Ishikawa (cell line): Measurements from ENCODE around the gene COG2.

Experiments
- CEBPB ChIP-seq: IDR thresholded peaks from 2 replicates; pipeline ENCODE4 v1.6.1; 2012
- CREB1 ChIP-seq: IDR thresholded peaks from 2 replicates; pipeline ENCODE4 v1.6.1; 2012; ENCODE audit warnings: low read depth
- EGR1 ChIP-seq: IDR thresholded peaks from 2 replicates; pipeline ENCODE4 v1.6.1; 2012
- EP300 ChIP-seq: IDR thresholded peaks from 2 replicates; pipeline ENCODE4 v1.6.1; 2012; ENCODE audit warnings: borderline replicate concordance
- FOXM1 ChIP-seq: IDR thresholded peaks from 2 replicates; pipeline ENCODE4 v1.6.1; 2012; ENCODE audit warnings: low read depth, borderline replicate concordance
- MAX ChIP-seq: IDR thresholded peaks from 2 replicates; pipeline ENCODE4 v1.6.1; 2012
- NFIC ChIP-seq: IDR thresholded peaks from 2 replicates; pipeline ENCODE4 v1.6.1; 2012
- RAD21 ChIP-seq: IDR thresholded peaks from 2 replicates; pipeline ENCODE4 v1.6.1; 2012; ENCODE audit warnings: low read depth
- REST ChIP-seq: IDR thresholded peaks from 2 replicates; pipeline ENCODE4 v1.6.1; 2012; ENCODE audit warnings: low read depth, mild to moderate bottlenecking
- TAF1 ChIP-seq: IDR thresholded peaks from 2 replicates; pipeline ENCODE4 v1.6.1; 2012; ENCODE audit warnings: low read depth, mild to moderate bottlenecking
- TCF12 ChIP-seq: IDR thresholded peaks from 2 replicates; pipeline ENCODE4 v1.6.1; 2012; ENCODE audit warnings: low read depth
- TEAD4 ChIP-seq: IDR thresholded peaks from 2 replicates; pipeline ENCODE4 v1.6.1; 2012
- USF1 ChIP-seq: IDR thresholded peaks from 2 replicates; pipeline ENCODE4 v1.6.1; 2012
- YY1 ChIP-seq: IDR thresholded peaks from 2 replicates; pipeline ENCODE4 v1.6.1; 2012; ENCODE audit warnings: low read depth
- ZBTB7A ChIP-seq: IDR thresholded peaks from 2 replicates; pipeline ENCODE4 v1.6.1; 2012; ENCODE audit warnings: low read depth

COG2 gene

GRCh38 chr1:230703679-230704385 is 61.6 kb downstream of the COG2 start:
- TF ChIP-seq TCF12: no peak
- no peak for TF ChIP-seq TAF1
- TF ChIP-seq RAD21: no peak
- TF ChIP-seq REST: no peak
- no peak for TF ChIP-seq FOXM1
- TF ChIP-seq CEBPB: no peak
- no peak for TF ChIP-seq NFIC
- no peak for TF ChIP-seq MAX
- no peak for TF ChIP-seq ZBTB7A
- no peak for TF ChIP-seq EGR1
- TF ChIP-seq TEAD4: no peak
- TF ChIP-seq USF1: no peak
- no peak for TF ChIP-seq EP300
- no peak for TF ChIP-seq YY1
- TF ChIP-seq CREB1: no peak

- TF ChIP-seq REST: no peak
- no peak for TF ChIP-seq EP300
- TF ChIP-seq TEAD4: no peak
- no peak for TF ChIP-seq TCF12
- TF ChIP-seq EGR1: no peak
- no peak for TF ChIP-seq YY1
- TF ChIP-seq NFIC: no peak
Measured at GRCh38 chr1:230704830-230705229, 62.5 kb downstream of the COG2 start.

- no peak for TF ChIP-seq EP300
- no peak for TF ChIP-seq ZBTB7A
- TF ChIP-seq CREB1: no peak
- no peak for TF ChIP-seq FOXM1
- no peak for TF ChIP-seq NFIC
- TF ChIP-seq RAD21: no peak
Measured at GRCh38 chr1:230705289-230706019, 63.2 kb downstream of the COG2 start.

- TF ChIP-seq RAD21 (no peak), USF1 (no peak), EGR1 (no peak), FOXM1 (no peak)
Measured at GRCh38 chr1:230706020-230706699, 63.9 kb downstream of the COG2 start.

- TF ChIP-seq YY1: no peak
- TF ChIP-seq ZBTB7A: no peak
- no peak for TF ChIP-seq TEAD4
- no peak for TF ChIP-seq REST
- TF ChIP-seq USF1: no peak
- TF ChIP-seq NFIC: no peak
- no peak for TF ChIP-seq TCF12
- TF ChIP-seq EP300: no peak
- no peak for TF ChIP-seq CEBPB
- TF ChIP-seq EGR1: no peak
- TF ChIP-seq RAD21: no peak
- no peak for TF ChIP-seq MAX
- TF ChIP-seq CREB1: no peak
- no peak for TF ChIP-seq TAF1
- TF ChIP-seq FOXM1: no peak
Measured at GRCh38 chr1:230706887-230707731, 64.8 kb downstream of the COG2 start.
